Measurements from ENCODE around the gene CNTNAP5.

CNTNAP5 gene

DNA sequence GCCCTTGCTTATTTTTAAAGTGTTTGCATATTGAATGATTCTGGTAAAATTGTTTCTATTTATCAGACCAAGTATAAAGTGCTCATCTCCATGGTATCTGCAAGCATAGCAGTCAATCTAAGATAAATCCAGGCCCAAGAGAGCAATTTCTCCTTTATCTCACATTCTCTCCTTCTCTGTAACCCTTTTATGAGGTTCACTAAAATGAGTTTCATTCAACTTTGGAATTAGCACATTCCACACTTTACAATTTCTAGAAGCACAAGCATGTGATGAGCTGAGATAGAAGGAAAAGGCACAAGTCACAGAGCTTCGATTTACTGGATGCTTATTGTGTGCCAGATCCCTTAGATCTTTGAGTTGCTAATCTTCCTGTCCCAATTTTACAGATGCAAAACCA lies 97.3 kb downstream of the CNTNAP5 start:
- Histone ChIP-seq H3K79me1 (ENCODE audit: low read length) (no peaks in the 10 kb centered on the region), H2BK120ac (ENCODE audit: insufficient read depth, low read length, poor library complexity) (no peak overlapping the region), H3K14ac (ENCODE audit: low read length) (no peak overlapping the region), H3K4ac (ENCODE audit: low read depth, low read length) (no peak overlapping the region), H4K91ac (ENCODE audit: low read depth, low read length) (no peak overlapping the region), H3K23ac (ENCODE audit: low read length) (no peak overlapping the region), H4K12ac (ENCODE audit: low read depth, low read length) (no peak overlapping the region), H2AK5ac (ENCODE audit: low read length) (no peak overlapping the region), H3K9ac (ENCODE audit: low read length) (no peak overlapping the region), H4K8ac (ENCODE audit: low read depth, low read length) (no peak overlapping the region), H3K4me2 (ENCODE audit: low read length) (no peak overlapping the region), H3K36me3 (ENCODE audit: control insufficient read depth in 1 of 2, insufficient read depth in 2 of 2, low read length in 2 of 2) (no peaks in the 10 kb centered on the region), H2AFZ (ENCODE audit: insufficient read depth, low read length, poor library complexity) (no peak overlapping the region), H2BK5ac (ENCODE audit: low read depth, low read length, poor library complexity) (no peak overlapping the region), H2BK12ac (ENCODE audit: low read length) (no peak overlapping the region), H3K9me3 (ENCODE audit: insufficient read depth, low read depth, low read length) (peaks cover 2% of the 10 kb centered on the region), H3K27ac (ENCODE audit: low read depth, low read length) (no peak overlapping the region), H3K27me3 (ENCODE audit: insufficient read depth, low read length) (no peaks in the 10 kb centered on the region), H3K18ac (ENCODE audit: low read length) (no peak overlapping the region), H3K4me3 (ENCODE audit: low read depth, low read length) (no peak overlapping the region), H3K79me2 (ENCODE audit: control insufficient read depth, insufficient read depth, low read length, poor library complexity) (no peaks in the 10 kb centered on the region), H3K4me1 (ENCODE audit: control insufficient read depth in 1 of 2, insufficient read depth in 2 of 2, low read length in 2 of 2) (no peaks in the 10 kb centered on the region)
- no peak for DNase-seq
- no CpG with 5 or more reads among the region's 1 CpG for WGBS (ENCODE audit: extremely low coverage, insufficient coverage, insufficient read length)

- no peak overlapping the region for H4K12ac ChIP-seq (ENCODE audit: low read depth, low read length)
- H3K4ac ChIP-seq (ENCODE audit: low read depth, low read length) = no peak overlapping the region
- no peak overlapping the region for H3K18ac ChIP-seq (ENCODE audit: low read length)
- no peaks in the 10 kb centered on the region for H3K36me3 ChIP-seq (ENCODE audit: control insufficient read depth in 1 of 2, insufficient read depth in 2 of 2, low read length in 2 of 2)
- H3K27me3 ChIP-seq (ENCODE audit: insufficient read depth, low read length) = no peaks in the 10 kb centered on the region
- H3K79me1 ChIP-seq (ENCODE audit: low read length) = no peaks in the 10 kb centered on the region
- H3K9me3 ChIP-seq (ENCODE audit: insufficient read depth, low read depth, low read length) = no peaks in the 10 kb centered on the region
- no peak overlapping the region for H3K4me3 ChIP-seq (ENCODE audit: low read depth, low read length)
- DNase-seq = no peak
- H4K91ac ChIP-seq (ENCODE audit: low read depth, low read length) = no peak overlapping the region
- H3K9ac ChIP-seq (ENCODE audit: low read length) = no peak overlapping the region
- H2BK120ac ChIP-seq (ENCODE audit: insufficient read depth, low read length, poor library complexity) = no peak overlapping the region
- H3K23ac ChIP-seq (ENCODE audit: low read length) = no peak overlapping the region
- no peaks in the 10 kb centered on the region for H3K4me1 ChIP-seq (ENCODE audit: control insufficient read depth in 1 of 2, insufficient read depth in 2 of 2, low read length in 2 of 2)
- no peak overlapping the region for H2BK12ac ChIP-seq (ENCODE audit: low read length)
- H2BK5ac ChIP-seq (ENCODE audit: low read depth, low read length, poor library complexity) = no peak overlapping the region
- H3K27ac ChIP-seq (ENCODE audit: low read depth, low read length) = no peak overlapping the region
- no peak overlapping the region for H3K4me2 ChIP-seq (ENCODE audit: low read length)
- H4K8ac ChIP-seq (ENCODE audit: low read depth, low read length) = no peak overlapping the region
- no peaks in the 10 kb centered on the region for H3K79me2 ChIP-seq (ENCODE audit: control insufficient read depth, insufficient read depth, low read length, poor library complexity)
- H2AFZ ChIP-seq (ENCODE audit: insufficient read depth, low read length, poor library complexity) = no peak overlapping the region
- no peak overlapping the region for H2AK5ac ChIP-seq (ENCODE audit: low read length)
- H3K14ac ChIP-seq (ENCODE audit: low read length) = no peak overlapping the region
- WGBS (ENCODE audit: extremely low coverage, insufficient coverage, insufficient read length) = no CpG with 5 or more reads among the region's 5 CpGs
Measured at GRCh38 chr2:124131276-124131675, 106.2 kb downstream of the CNTNAP5 start.

DNA sequence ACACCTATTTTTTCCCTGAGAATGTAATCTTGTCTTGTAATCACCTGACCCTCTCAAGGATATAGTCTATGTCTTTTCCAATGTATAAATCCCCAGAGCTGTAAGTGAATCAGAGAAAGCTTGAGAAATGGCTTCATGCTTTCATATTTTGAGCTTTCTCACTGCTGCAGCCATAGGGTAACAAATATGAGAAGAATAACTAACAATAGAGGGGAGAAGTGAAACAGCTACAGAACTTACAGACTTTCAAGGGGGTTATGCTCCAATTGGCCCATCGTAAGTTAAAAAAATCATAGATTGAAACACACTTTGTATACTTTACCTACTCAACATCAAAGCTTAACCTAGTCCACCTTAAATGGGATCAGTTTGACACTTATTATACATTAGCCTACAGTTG lies 111.0 kb downstream of the CNTNAP5 start:
- Histone ChIP-seq H3K18ac (ENCODE audit: low read length) (no peak overlapping the region), H4K91ac (ENCODE audit: low read depth, low read length) (no peak overlapping the region), H3K23ac (ENCODE audit: low read length) (no peak overlapping the region), H2BK120ac (ENCODE audit: insufficient read depth, low read length, poor library complexity) (no peak overlapping the region), H3K79me1 (ENCODE audit: low read length) (no peaks in the 10 kb centered on the region), H3K36me3 (ENCODE audit: control insufficient read depth in 1 of 2, insufficient read depth in 2 of 2, low read length in 2 of 2) (no peaks in the 10 kb centered on the region), H3K4me1 (ENCODE audit: control insufficient read depth in 1 of 2, insufficient read depth in 2 of 2, low read length in 2 of 2) (no peaks in the 10 kb centered on the region), H2AK5ac (ENCODE audit: low read length) (no peak overlapping the region), H3K4me3 (ENCODE audit: low read depth, low read length) (no peak overlapping the region), H3K4ac (ENCODE audit: low read depth, low read length) (no peak overlapping the region), H3K4me2 (ENCODE audit: low read length) (no peak overlapping the region), H3K9ac (ENCODE audit: low read length) (no peak overlapping the region), H4K12ac (ENCODE audit: low read depth, low read length) (no peak overlapping the region), H3K27me3 (ENCODE audit: insufficient read depth, low read length) (no peaks in the 10 kb centered on the region), H2AFZ (ENCODE audit: insufficient read depth, low read length, poor library complexity) (no peak overlapping the region), H3K27ac (ENCODE audit: low read depth, low read length) (no peak overlapping the region), H3K79me2 (ENCODE audit: control insufficient read depth, insufficient read depth, low read length, poor library complexity) (no peaks in the 10 kb centered on the region), H4K8ac (ENCODE audit: low read depth, low read length) (no peak overlapping the region), H3K9me3 (ENCODE audit: insufficient read depth, low read depth, low read length) (no peaks in the 10 kb centered on the region), H3K14ac (ENCODE audit: low read length) (no peak overlapping the region), H2BK12ac (ENCODE audit: low read length) (no peak overlapping the region), H2BK5ac (ENCODE audit: low read depth, low read length, poor library complexity) (no peak overlapping the region)
- DNase-seq = no peak
- WGBS (ENCODE audit: extremely low coverage, insufficient coverage, insufficient read length) = no CpG with 5 or more reads among the region's 1 CpG

GRCh38 chr2:124138076-124138475 lies 113.0 kb downstream of the CNTNAP5 start:
- no peak for DNase-seq
- no CpG with 5 or more reads among the region's 3 CpGs for WGBS (ENCODE audit: extremely low coverage, insufficient coverage, insufficient read length)

More at GRCh38 chr2:124138076-124138475, 113.0 kb downstream of the CNTNAP5 start:
- H3K23ac ChIP-seq (ENCODE audit: low read length) = no peak overlapping the region
- no peak overlapping the region for H3K14ac ChIP-seq (ENCODE audit: low read length)
- H3K79me2 ChIP-seq (ENCODE audit: control insufficient read depth, insufficient read depth, low read length, poor library complexity) = no peaks in the 10 kb centered on the region
- H4K91ac ChIP-seq (ENCODE audit: low read depth, low read length) = no peak overlapping the region
- H3K27ac ChIP-seq (ENCODE audit: low read depth, low read length) = no peak overlapping the region
- no peak overlapping the region for H3K9ac ChIP-seq (ENCODE audit: low read length)
- no peaks in the 10 kb centered on the region for H3K27me3 ChIP-seq (ENCODE audit: insufficient read depth, low read length)
- no peaks in the 10 kb centered on the region for H3K4me1 ChIP-seq (ENCODE audit: control insufficient read depth in 1 of 2, insufficient read depth in 2 of 2, low read length in 2 of 2)
- no peak overlapping the region for H3K4ac ChIP-seq (ENCODE audit: low read depth, low read length)
- no peak overlapping the region for H4K12ac ChIP-seq (ENCODE audit: low read depth, low read length)
- H3K4me2 ChIP-seq (ENCODE audit: low read length) = no peak overlapping the region
- no peak overlapping the region for H2BK5ac ChIP-seq (ENCODE audit: low read depth, low read length, poor library complexity)
- H2AK5ac ChIP-seq (ENCODE audit: low read length) = no peak overlapping the region
- no peak overlapping the region for H3K18ac ChIP-seq (ENCODE audit: low read length)
- no peaks in the 10 kb centered on the region for H3K79me1 ChIP-seq (ENCODE audit: low read length)
- H4K8ac ChIP-seq (ENCODE audit: low read depth, low read length) = no peak overlapping the region
- H2BK12ac ChIP-seq (ENCODE audit: low read length) = no peak overlapping the region
- H2AFZ ChIP-seq (ENCODE audit: insufficient read depth, low read length, poor library complexity) = no peak overlapping the region
- H3K4me3 ChIP-seq (ENCODE audit: low read depth, low read length) = no peak overlapping the region
- no peak overlapping the region for H2BK120ac ChIP-seq (ENCODE audit: insufficient read depth, low read length, poor library complexity)
- no peaks in the 10 kb centered on the region for H3K9me3 ChIP-seq (ENCODE audit: insufficient read depth, low read depth, low read length)
- no peaks in the 10 kb centered on the region for H3K36me3 ChIP-seq (ENCODE audit: control insufficient read depth in 1 of 2, insufficient read depth in 2 of 2, low read length in 2 of 2)
